HG02759 (cell line): ENCODE measurements around the gene TRIM16.
"Not testable (repeated sequence)": the region's sequence is repeated elsewhere in the genome, so short reads cannot be mapped to it uniquely, and the experiment has no call there.

ENCODE experiments used
- ATAC-seq: cut with Tn5 transposase; IDR thresholded peaks from one replicate; pipeline ENCODE4 v1.9.1; 2021; ENCODE audit warnings: mild to moderate bottlenecking, moderate library complexity; ENCODE audit not compliant: unreplicated experiment

TRIM16 gene

DNA sequence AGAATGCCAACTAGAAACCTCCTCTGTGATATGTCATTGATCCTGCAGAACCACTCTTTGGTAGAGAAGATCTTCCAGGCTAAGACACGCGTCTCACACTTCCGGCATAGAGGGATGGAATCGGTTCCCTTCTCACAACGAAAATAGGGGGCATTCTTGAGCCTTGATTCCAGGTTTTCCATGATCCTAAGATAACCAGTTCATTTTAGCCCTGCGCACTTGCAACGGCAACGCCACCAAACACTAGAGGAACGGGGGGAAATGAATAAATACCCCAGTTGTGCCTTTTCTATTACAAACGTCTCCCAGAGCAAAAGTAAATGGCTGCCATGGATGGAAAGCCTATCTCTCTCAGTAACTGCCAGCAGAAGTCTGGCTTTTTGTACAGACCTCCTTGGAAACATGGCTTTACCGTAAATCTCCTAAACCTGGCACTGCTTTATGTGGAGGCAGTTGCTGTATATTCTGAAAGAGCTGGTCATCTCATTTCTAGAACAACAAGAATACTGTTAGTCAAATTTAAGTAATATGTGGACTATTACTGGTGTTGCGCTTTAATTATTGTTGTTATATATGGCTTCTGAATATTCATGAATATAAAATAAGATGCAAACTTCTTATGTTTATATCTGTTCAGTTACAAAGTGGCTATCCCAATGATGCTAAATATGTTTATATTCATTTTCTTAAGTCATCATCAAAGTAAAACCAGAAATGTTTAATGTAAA, 64.6 kb downstream of the TRIM16 start, which contains the start of gene FBXW10B:
TSS of gene FBXW10B (minus strand) at position 374 of the 728 bp plus-strand sequence. CDS start at position 182, 192 bp downstream.
- not testable (repeated sequence) for ATAC-seq

DNA sequence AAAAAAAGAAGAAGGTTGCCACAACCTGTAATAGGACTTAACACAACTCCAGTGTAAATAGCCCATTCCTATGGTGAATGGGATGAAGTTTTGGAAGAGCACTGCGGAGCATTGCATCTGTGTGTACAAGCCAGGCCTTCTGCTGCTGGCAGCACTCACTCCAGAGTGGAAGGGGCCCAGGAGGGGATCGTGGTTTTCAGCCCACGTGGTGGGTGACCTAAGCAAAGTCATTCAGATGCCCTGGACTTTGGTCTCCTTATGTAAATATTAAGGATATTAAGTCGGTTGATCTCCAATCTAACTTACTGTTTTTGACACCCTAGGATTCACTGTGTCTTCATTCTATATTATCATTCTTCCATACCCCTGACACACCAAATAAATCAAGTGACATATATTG, 67.3 kb downstream of the TRIM16 start:
- not testable (repeated sequence) for ATAC-seq

DNA sequence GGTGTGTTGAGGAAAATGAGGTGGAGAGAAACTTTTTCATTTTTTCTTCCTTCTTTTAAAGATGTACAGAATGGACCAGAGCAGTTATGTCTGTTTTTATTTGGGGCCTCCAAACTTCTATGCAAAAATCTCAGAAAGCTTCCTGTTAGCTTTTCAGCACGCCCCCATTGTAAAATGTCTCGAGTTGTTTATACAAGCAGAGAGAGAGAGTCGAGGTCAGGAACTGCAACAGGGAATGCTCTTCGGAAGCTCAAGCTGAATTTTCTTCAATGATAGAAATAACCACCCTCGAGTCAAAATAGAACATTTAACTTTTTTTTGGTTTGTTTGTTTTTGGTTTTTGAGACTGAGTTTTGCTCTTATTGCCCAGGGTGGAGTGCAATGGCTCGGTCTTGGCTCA, 68.3 kb downstream of the TRIM16 start:
- not testable (repeated sequence) for ATAC-seq

DNA sequence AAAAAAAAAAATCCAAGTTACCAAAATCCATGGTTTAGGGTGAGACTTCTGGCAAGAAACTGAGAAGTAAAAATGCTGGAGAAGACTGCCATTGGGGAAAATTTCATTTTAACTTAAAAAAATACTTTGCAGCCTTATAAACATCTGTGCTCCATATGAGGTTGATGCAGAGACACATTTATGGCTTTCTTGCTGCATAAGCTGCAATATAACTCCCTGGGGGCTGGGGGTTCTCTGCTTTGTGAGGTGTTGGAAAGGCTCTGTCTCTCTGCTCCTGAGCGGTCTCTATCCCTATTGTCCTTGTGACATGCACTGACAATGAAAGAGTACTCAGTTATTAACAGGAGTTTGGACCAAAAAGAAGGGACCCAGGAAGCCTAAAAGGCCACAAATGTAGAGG, 71.0 kb downstream of the TRIM16 start:
- not testable (repeated sequence) for ATAC-seq

DNA sequence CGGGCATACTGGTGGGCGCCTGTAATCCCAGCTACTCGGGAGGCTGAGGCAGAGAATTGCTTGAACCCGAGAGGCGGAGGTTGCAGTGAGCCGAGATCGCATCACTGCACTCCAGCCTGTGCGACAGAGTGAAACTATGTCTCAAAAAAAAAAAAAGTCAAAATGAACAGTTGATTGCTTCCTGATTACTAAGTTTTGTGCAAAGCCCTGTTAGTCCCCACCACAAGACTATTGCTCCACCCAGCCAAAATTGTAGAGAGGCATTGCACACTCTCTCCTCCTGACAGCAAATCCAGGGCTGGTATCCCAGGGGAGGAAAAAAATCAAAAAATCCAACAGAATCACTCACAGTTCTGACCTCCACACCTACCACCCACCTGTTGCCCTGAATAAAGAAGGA, 91.2 kb downstream of the TRIM16 start:
- ATAC-seq = not testable (repeated sequence)

DNA sequence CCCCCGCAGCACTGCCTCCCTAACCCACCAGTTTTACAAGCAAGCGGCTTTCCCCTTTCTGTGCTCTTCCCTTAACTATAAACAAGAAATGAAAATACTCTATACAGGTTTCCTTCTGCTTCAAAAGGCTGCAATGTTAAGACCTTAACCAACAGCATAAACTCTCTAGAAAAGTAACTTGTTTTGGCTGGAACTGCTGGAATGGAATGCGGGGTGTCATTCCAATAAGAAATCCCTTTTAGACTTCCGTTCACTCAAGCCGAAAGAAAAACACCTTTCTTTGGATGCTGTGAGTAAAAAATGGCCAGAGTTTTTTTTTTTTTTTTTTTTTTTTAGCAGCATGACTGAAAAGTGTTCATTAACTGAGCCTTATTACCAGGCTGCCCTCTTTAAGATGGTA, 92.1 kb downstream of the TRIM16 start:
- not testable (repeated sequence) for ATAC-seq

DNA sequence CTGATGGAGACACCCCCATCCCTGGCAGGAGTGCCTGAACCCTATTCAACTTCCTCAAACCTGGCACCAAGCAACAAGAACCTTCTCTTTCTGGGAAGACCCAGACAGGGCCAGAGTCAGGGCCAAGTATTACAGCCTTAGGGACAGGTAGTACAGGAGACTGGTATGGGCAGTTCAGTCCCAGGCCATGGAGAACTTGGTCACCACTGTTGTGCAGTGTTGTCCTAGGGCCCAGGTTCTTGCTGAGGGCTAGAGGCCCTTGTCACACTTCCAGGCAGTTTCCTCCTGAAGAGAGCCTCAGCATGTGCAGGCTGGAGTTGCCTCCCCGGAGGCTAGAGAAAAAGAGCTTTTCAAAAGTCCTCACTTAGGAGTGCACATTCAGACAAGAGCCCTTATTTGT, 93.3 kb downstream of the TRIM16 start:
- not testable (repeated sequence) for ATAC-seq

- not testable (repeated sequence) for ATAC-seq
Observed at GRCh38 chr17:15589544-15590536, 94.3 kb downstream of the TRIM16 start.

DNA sequence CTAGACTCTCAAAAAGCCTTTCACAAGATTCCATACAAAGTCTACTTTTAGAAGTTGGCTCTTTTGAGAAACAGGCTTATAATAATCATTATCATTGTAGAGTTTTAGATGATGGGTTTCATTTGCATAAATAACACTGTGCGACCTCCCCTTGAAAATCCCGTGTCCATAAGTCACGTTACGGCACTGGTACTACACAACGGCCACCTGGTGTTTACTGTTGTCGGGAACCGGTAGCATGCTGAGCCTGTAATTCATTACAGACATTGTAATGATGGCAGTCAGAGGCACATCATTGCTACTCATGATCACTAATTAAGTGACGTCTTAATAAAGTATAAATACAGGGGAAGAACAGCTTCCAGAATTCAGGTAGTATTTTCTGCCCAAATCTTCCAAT, 96.1 kb downstream of the TRIM16 start:
- ATAC-seq = not testable (repeated sequence)

DNA sequence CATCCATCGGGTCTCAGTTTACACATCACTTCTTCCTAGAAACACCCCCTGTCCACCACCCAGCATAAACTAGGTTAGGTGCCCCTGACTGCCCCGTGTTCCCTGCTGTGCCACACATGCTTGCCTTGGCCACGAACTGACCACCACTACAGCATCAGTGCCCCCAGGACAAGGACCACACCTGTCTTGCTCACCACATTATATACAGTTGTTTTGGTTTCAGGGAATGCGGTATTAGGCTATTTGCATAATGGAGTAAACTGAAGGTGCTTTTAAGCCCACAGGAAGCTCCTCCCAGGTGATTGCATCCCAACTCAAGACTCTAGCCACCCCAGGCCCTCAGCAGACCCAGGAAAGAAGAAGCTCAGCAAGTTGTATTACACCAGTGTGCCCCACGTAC, 100.8 kb downstream of the TRIM16 start:
- ATAC-seq = not testable (repeated sequence)

- ATAC-seq = not testable (repeated sequence)
Observed at GRCh38 chr17:15581462-15581861, 102.6 kb downstream of the TRIM16 start.
